Keratinocyte (primary cell): ENCODE data around the gene NOS3. TPM values are rescaled to one million over a fixed set of nuclear protein-coding genes. Genes with fewer than 3 reads are reported as not detected.

ENCODE experiments used
- DNase-seq: peaks from one replicate; pipeline ENCODE4 v3.0.0-alpha.2; 2011; ENCODE audit warnings: low read depth, missing footprints, low spot score
- FAIRE-seq: peaks from 2 replicates; lab custom pipeline; 2011; peaks lifted over from hg19 to GRCh38; lab: Jason Lieb, UNC
- H2AFZ ChIP-seq: 2 replicates; pipeline ENCODE4 v1.6.0; 2012; ENCODE audit warnings: low read length, control low read depth, inconsistent platforms; ENCODE audit not compliant: control insufficient read depth
- H3K27ac ChIP-seq: 2 replicates; pipeline ENCODE4 v1.5.1; 2011; ENCODE audit warnings: low read length; ENCODE audit not compliant: control insufficient read depth, insufficient read depth
- H3K27me3 ChIP-seq: 3 replicates; pipeline ENCODE4 v1.6.0; 2011; ENCODE audit warnings: low read length; ENCODE audit not compliant: control insufficient read depth, insufficient read depth; ENCODE audit errors: extremely low read depth
- H3K36me3 ChIP-seq, 2 experiments: 2 replicates in 1 of 2; 3 replicates in 1 of 2; pipeline ENCODE4 v1.5.1; 2011; ENCODE audit warnings: low read length in 2 of 2, mild to moderate bottlenecking in 1 of 2; ENCODE audit not compliant: control insufficient read depth in 2 of 2, insufficient read depth in 2 of 2; ENCODE audit errors: extremely low read depth in 1 of 2
- H3K4me1 ChIP-seq: 3 replicates; pipeline ENCODE4 v1.5.1; 2011; ENCODE audit warnings: low read length; ENCODE audit not compliant: control insufficient read depth, insufficient read depth; ENCODE audit errors: extremely low read depth
- H3K4me2 ChIP-seq: 3 replicates; pipeline ENCODE4 v1.6.0; 2011; ENCODE audit warnings: low read depth, low read length; ENCODE audit not compliant: control insufficient read depth, insufficient read depth; ENCODE audit errors: extremely low read depth
- H3K4me3 ChIP-seq, 3 experiments: fragments of 200-600 bp in 1 of 3; sonication (generic) in 1 of 3; 2 replicates in 2 of 3; 3 replicates in 1 of 3; pipeline ENCODE4 v1.5.1; 2011 to 2016; ENCODE audit warnings: low read length in 3 of 3, mild to moderate bottlenecking in 3 of 3, control low read depth in 2 of 3, inconsistent platforms in 1 of 3, low read depth in 1 of 3, mixed read lengths in 1 of 3, mixed run types in 1 of 3, moderate library complexity in 1 of 3; ENCODE audit not compliant: control insufficient read depth in 2 of 3, insufficient read depth in 2 of 3; ENCODE audit errors: extremely low read depth in 1 of 3
- H3K79me2 ChIP-seq: 2 replicates; pipeline ENCODE4 v1.6.0; 2012; ENCODE audit warnings: low read length; ENCODE audit not compliant: control insufficient read depth, insufficient read depth
- H3K9ac ChIP-seq: 3 replicates; pipeline ENCODE4 v1.6.0; 2011; ENCODE audit warnings: low read length; ENCODE audit not compliant: control insufficient read depth, insufficient read depth; ENCODE audit errors: extremely low read depth
- H3K9me1 ChIP-seq: 3 replicates; pipeline ENCODE4 v1.6.0; 2011; ENCODE audit warnings: low read length; ENCODE audit not compliant: control insufficient read depth, insufficient read depth; ENCODE audit errors: extremely low read depth
- H3K9me3 ChIP-seq: 2 replicates; pipeline ENCODE4 v1.5.1; 2012; ENCODE audit warnings: low read depth, low read length; ENCODE audit not compliant: control insufficient read depth
- H4K20me1 ChIP-seq: 3 replicates; pipeline ENCODE4 v1.6.0; 2011; ENCODE audit warnings: low read length; ENCODE audit not compliant: control insufficient read depth, insufficient read depth; ENCODE audit errors: extremely low read depth
- CTCF ChIP-seq, 3 experiments: IDR thresholded peaks in 1 of 3; conservative IDR thresholded peaks in 1 of 3; optimal IDR thresholded peaks in 1 of 3; 2 replicates in 2 of 3; 3 replicates in 1 of 3; pipeline versions ENCODE3 to v1.5.1; 2011; ENCODE audit warnings: low read length in 3 of 3, mild to moderate bottlenecking in 3 of 3, moderate library complexity in 2 of 3, control low read depth in 1 of 3, inconsistent platforms in 1 of 3; ENCODE audit not compliant: insufficient read depth in 2 of 3; ENCODE audit errors: extremely low read depth in 1 of 3
- EZH2 ChIP-seq: IDR thresholded peaks from one replicate; pipeline ENCODE4 v1.6.1; 2012; ENCODE audit warnings: inconsistent platforms, mild to moderate bottlenecking, low read length, moderate library complexity
- dilution Hi-C: fragments of 300-500 bp; cut with MboI; formaldehyde crosslinking; loops from one replicate; pipeline ENCODE4 v1.7.0; 2020; ENCODE audit warnings: low sequenced_read_pairs; ENCODE audit not compliant: extremely low pct_ligation_motif_present
- polyA plus RNA-seq, 5 experiments: library from polyadenylated mRNA; depleted of rRNA in 3 of 5; stranded (reverse) in 3 of 5; stranded (forward) in 1 of 5; unstranded in 1 of 5; fragments of >200 nt; gene quantifications; 1 replicate in 1 of 5; 2 replicates in 3 of 5; 3 replicates in 1 of 5; pipeline versions ENCODE4 v1.2.1 to v1.2.3, GENCODE V29; 2011 to 2012; ENCODE audit warnings: missing spikeins in 2 of 5, low read depth in 1 of 5, low replicate concordance in 1 of 5

The NOS3 gene
- polyA plus RNA-seq, 1 donor (not counting 4 experiments of a cell fraction or from before 2014, with no cell fraction given), result 0.77 TPM

GRCh38 chr7:151003572-151003971 lies 12.8 kb downstream of the NOS3 start:
- peaks cover 3% of the 10 kb centered on the region for H3K27me3 ChIP-seq
- H3K9ac ChIP-seq, result no peak overlapping the region
- FAIRE-seq (no peak), DNase-seq (no peak)
- no peaks in the 10 kb centered on the region for H3K9me3 ChIP-seq
- no peaks in the 10 kb centered on the region for H4K20me1 ChIP-seq
- H2AFZ ChIP-seq, result no peak overlapping the region
- peaks cover 4% of the 10 kb centered on the region for H3K4me1 ChIP-seq
- no peak overlapping the region for H3K4me2 ChIP-seq
- H3K79me2 ChIP-seq, result no peaks in the 10 kb centered on the region
- H3K4me3 ChIP-seq, result no peak overlapping the region
- TF ChIP-seq CTCF (optimal IDR thresholded peaks at IDR 0.05 in 1 of 3, IDR thresholded peaks at IDR 0.05 in 1 of 3, conservative IDR thresholded peaks at IDR 0.05 in 1 of 3; ENCODE audit: extremely low read depth in 1 of 3, insufficient read depth in 2 of 3, low read length in 3 of 3), result no peak
- TF ChIP-seq EZH2, result no peak
- H3K27ac ChIP-seq, result no peak overlapping the region
- no peaks in the 10 kb centered on the region for H3K36me3 ChIP-seq
- dilution Hi-C loops, result no loop called here
- H3K9me1 ChIP-seq, result no peaks in the 10 kb centered on the region

GRCh38 chr7:151005566-151005965 lies 14.7 kb downstream of the NOS3 start:
- TF ChIP-seq CTCF (optimal IDR thresholded peaks at IDR 0.05 in 1 of 3, IDR thresholded peaks at IDR 0.05 in 1 of 3, conservative IDR thresholded peaks at IDR 0.05 in 1 of 3; ENCODE audit: extremely low read depth in 1 of 3, insufficient read depth in 2 of 3, low read length in 3 of 3), result no peak
- TF ChIP-seq EZH2, result no peak
- H3K4me1 ChIP-seq, result peaks cover 7% of the 10 kb centered on the region
- no peaks in the 10 kb centered on the region for H3K79me2 ChIP-seq
- H4K20me1 ChIP-seq, result no peaks in the 10 kb centered on the region
- dilution Hi-C loops, result no loop called here
- H3K27ac ChIP-seq, result no peak overlapping the region
- no peak overlapping the region for H2AFZ ChIP-seq
- no peak overlapping the region for H3K4me3 ChIP-seq
- H3K9me3 ChIP-seq, result no peaks in the 10 kb centered on the region
- H3K9me1 ChIP-seq, result no peaks in the 10 kb centered on the region
- DNase-seq (no peak), FAIRE-seq (no peak)
- no peak overlapping the region for H3K4me2 ChIP-seq
- no peaks in the 10 kb centered on the region for H3K36me3 ChIP-seq
- H3K27me3 ChIP-seq, result peaks cover 13% of the 10 kb centered on the region
- H3K9ac ChIP-seq, result no peak overlapping the region
